OCI-LY1 (cell line): Measurements from ENCODE around the gene FXYD6.

Experiments
- H2AFZ ChIP-seq: fragments of 200-600 bp; sonication (generic), shearing (Covaris generic); 2 replicates; pipeline ENCODE4 v1.6.0; 2014; ENCODE audit warnings: antibody characterized with exemption, mild to moderate bottlenecking, low read length
- H3F3A ChIP-seq: fragments of 200-600 bp; sonication (generic), shearing (Covaris generic); 2 replicates; pipeline ENCODE4 v1.6.0; 2014; ENCODE audit warnings: mild to moderate bottlenecking, antibody characterized with exemption, low read length, moderate library complexity; ENCODE audit not compliant: insufficient read depth
- H3K27ac ChIP-seq: fragments of 200-600 bp; sonication (generic); 2 replicates; pipeline ENCODE4 v1.5.1; 2014; ENCODE audit warnings: low read length, mixed run types, mild to moderate bottlenecking, low read depth; ENCODE audit not compliant: poor library complexity, severe bottlenecking
- H3K27me3 ChIP-seq: fragments of 200-600 bp; sonication (generic); 2 replicates; pipeline ENCODE4 v1.6.0; 2014; ENCODE audit warnings: antibody characterized with exemption, mild to moderate bottlenecking, low read length, moderate library complexity; ENCODE audit not compliant: insufficient read depth
- H3K36me3 ChIP-seq: fragments of 200-600 bp; sonication (generic); 2 replicates; pipeline ENCODE4 v1.6.1; 2014; ENCODE audit warnings: mild to moderate bottlenecking, antibody characterized with exemption, low read length, moderate library complexity, mixed read lengths; ENCODE audit not compliant: insufficient read depth
- H3K4me1 ChIP-seq: fragments of 200-600 bp; sonication (generic); 2 replicates; pipeline ENCODE4 v1.5.1; 2014; ENCODE audit warnings: mild to moderate bottlenecking, low read length, moderate library complexity; ENCODE audit not compliant: insufficient read depth, severe bottlenecking
- H3K4me2 ChIP-seq: fragments of 200-600 bp; sonication (generic), shearing (Covaris generic); 2 replicates; pipeline ENCODE4 v1.6.1; 2014; ENCODE audit warnings: low read length
- H3K4me3 ChIP-seq: fragments of 200-600 bp; sonication (generic); 2 replicates; pipeline ENCODE4 v1.5.1; 2014; ENCODE audit warnings: low read length, low read depth, mild to moderate bottlenecking, mixed read lengths; ENCODE audit not compliant: poor library complexity, severe bottlenecking
- H3K79me2 ChIP-seq: fragments of 200-600 bp; shearing (Covaris generic); 2 replicates; pipeline ENCODE4 v1.6.1; 2016; ENCODE audit warnings: mixed run types, low read length, mixed read lengths; ENCODE audit not compliant: insufficient read depth
- H3K9ac ChIP-seq: fragments of 200-600 bp; sonication (generic), shearing (Covaris generic); 2 replicates; pipeline ENCODE4 v1.6.1; 2014; ENCODE audit warnings: mild to moderate bottlenecking, low read length, mixed read lengths
- H3K9me2 ChIP-seq: fragments of 200-600 bp; sonication (generic), shearing (Covaris generic); 2 replicates; pipeline ENCODE4 v1.6.1; 2014; ENCODE audit warnings: low read depth, mild to moderate bottlenecking, low read length, mixed read lengths
- H3K9me3 ChIP-seq: fragments of 200-600 bp; shearing (Covaris generic); 2 replicates; pipeline ENCODE4 v1.6.1; 2014; ENCODE audit warnings: low read length, mixed read lengths
- H4K20me1 ChIP-seq: fragments of 200-600 bp; sonication (generic), shearing (Covaris generic); 2 replicates; pipeline ENCODE4 v1.6.0; 2016; ENCODE audit warnings: mild to moderate bottlenecking, low read length; ENCODE audit not compliant: insufficient read depth
- CTCF ChIP-seq: fragments of 200-600 bp; sonication (generic), shearing (Covaris generic); IDR thresholded peaks from 2 replicates; pipeline ENCODE4 v1.5.1; 2017; ENCODE audit warnings: mild to moderate bottlenecking, antibody characterized with exemption, low read length, moderate library complexity, mixed read lengths
- EZH2 ChIP-seq: fragments of 200-600 bp; sonication (generic), shearing (Covaris generic); IDR thresholded peaks from 2 replicates; pipeline ENCODE4 v1.8.0; 2017; ENCODE audit warnings: borderline replicate concordance, mixed run types, mild to moderate bottlenecking, antibody characterized with exemption, low read length, moderate library complexity, mixed read lengths

The FXYD6 gene

GRCh38 chr11:117834068-117834810 is 42.2 kb downstream of the FXYD6 start:
- Histone ChIP-seq H4K20me1 (no peaks in the 10 kb centered on the region), H2AFZ (no peak overlapping the region), H3F3A (no peaks in the 10 kb centered on the region), H3K4me3 (no peak overlapping the region), H3K9me3 (no peaks in the 10 kb centered on the region), H3K36me3 (no peaks in the 10 kb centered on the region), H3K9me2 (no peaks in the 10 kb centered on the region), H3K27ac (no peak overlapping the region), H3K4me2 (no peak overlapping the region), H3K27me3 (no peaks in the 10 kb centered on the region), H3K9ac (no peak overlapping the region), H3K4me1 (no peaks in the 10 kb centered on the region), H3K79me2 (no peaks in the 10 kb centered on the region)
- TF ChIP-seq EZH2 (no peak), CTCF (no peak)

- TF ChIP-seq CTCF (no peak), EZH2 (no peak)
- no peaks in the 10 kb centered on the region for H3K9me3 ChIP-seq
- H3K27ac ChIP-seq = no peak overlapping the region
- H3K36me3 ChIP-seq = no peaks in the 10 kb centered on the region
- H3K4me1 ChIP-seq = no peaks in the 10 kb centered on the region
- no peak overlapping the region for H3K9ac ChIP-seq
- no peaks in the 10 kb centered on the region for H3K9me2 ChIP-seq
- no peak overlapping the region for H3K4me3 ChIP-seq
- H2AFZ ChIP-seq = no peak overlapping the region
- no peaks in the 10 kb centered on the region for H4K20me1 ChIP-seq
- no peak overlapping the region for H3K4me2 ChIP-seq
- H3F3A ChIP-seq = no peaks in the 10 kb centered on the region
- no peaks in the 10 kb centered on the region for H3K79me2 ChIP-seq
- H3K27me3 ChIP-seq = no peaks in the 10 kb centered on the region
These were observed 43.0 kb downstream of the FXYD6 start for GRCh38 chr11:117833401-117833891.

GRCh38 chr11:117832511-117832910 is 43.9 kb downstream of the FXYD6 start:
- no peaks in the 10 kb centered on the region for H3K9me2 ChIP-seq
- no peaks in the 10 kb centered on the region for H3F3A ChIP-seq
- H4K20me1 ChIP-seq = no peaks in the 10 kb centered on the region
- no peak overlapping the region for H3K4me2 ChIP-seq
- no peak overlapping the region for H3K27ac ChIP-seq
- H3K9ac ChIP-seq = no peak overlapping the region
- H3K27me3 ChIP-seq = no peaks in the 10 kb centered on the region
- TF ChIP-seq CTCF (no peak), EZH2 (no peak)
- no peaks in the 10 kb centered on the region for H3K79me2 ChIP-seq
- H3K9me3 ChIP-seq = no peaks in the 10 kb centered on the region
- H3K36me3 ChIP-seq = no peaks in the 10 kb centered on the region
- H2AFZ ChIP-seq = no peak overlapping the region
- no peak overlapping the region for H3K4me3 ChIP-seq
- no peaks in the 10 kb centered on the region for H3K4me1 ChIP-seq
